Activated T-helper 17 cell treated with anti-CD3 and anti-CD28 coated beads, Interleukin-2, amount 50 U/mL, for 72 hours (primary cell): ENCODE data around the gene CUBN. TPM values are rescaled to one million over a fixed set of nuclear protein-coding genes. Genes with fewer than 3 reads are reported as not detected.
A peak's percentile ranks its signal among the peaks of the same experiment; 100 is the strongest.
"Not testable (repeated sequence)": the region's sequence is repeated elsewhere in the genome, so short reads cannot be mapped to it uniquely, and the experiment has no call there.

ENCODE experiments used
- ATAC-seq: fragments of 150-1000 bp; cut with Tn5 transposase; replicated peaks from 2 replicates; pipeline ENCODE4 v1.10.0; 2021; ENCODE audit warnings: mild to moderate bottlenecking, moderate library complexity
- H3K27ac Mint-ChIP-seq: one replicate; pipeline ENCODE4 v1.8.0; 2022; ENCODE audit warnings: mixed read lengths
- H3K27me3 Mint-ChIP-seq: one replicate; pipeline ENCODE4 v1.8.0; 2022; ENCODE audit warnings: mixed read lengths
- H3K36me3 Mint-ChIP-seq: one replicate; pipeline ENCODE4 v1.8.0; 2022; ENCODE audit warnings: low read depth, mild to moderate bottlenecking, mixed read lengths
- H3K4me1 Mint-ChIP-seq: one replicate; pipeline ENCODE4 v1.8.0; 2022; ENCODE audit warnings: mixed read lengths
- H3K4me3 Mint-ChIP-seq: one replicate; pipeline ENCODE4 v1.8.0; 2022; ENCODE audit warnings: mild to moderate bottlenecking, mixed read lengths
- H3K9me3 Mint-ChIP-seq: one replicate; pipeline ENCODE4 v1.8.0; 2022; ENCODE audit warnings: mixed read lengths
- total RNA-seq, 2 donors: library from RNA; stranded (reverse); gene quantifications; one replicate each; pipeline ENCODE4 v1.2.3, GENCODE V29; 2022

CUBN gene
- total RNA-seq, 2 donors from 2014 or later = 0.41 to 0.45 TPM

- Mint-ChIP-seq H3K27me3 (no peaks in the 10 kb centered on the region), H3K4me1 (peaks cover 7% of the 10 kb centered on the region), H3K36me3 (no peaks in the 10 kb centered on the region), H3K27ac (no peak overlapping the region), H3K4me3 (no peak overlapping the region), H3K9me3 (no peaks in the 10 kb centered on the region)
- no peak for ATAC-seq
Measured at GRCh38 chr10:16847644-16848043, 282.0 kb downstream of the CUBN start.

- no peak overlapping the region for H3K27ac Mint-ChIP-seq
Measured at GRCh38 chr10:16845248-16845647, 284.4 kb downstream of the CUBN start.

GRCh38 chr10:16843252-16843870 lies 286.2 kb downstream of the CUBN start:
- H3K27me3 Mint-ChIP-seq = no peaks in the 10 kb centered on the region
- ATAC-seq = peak; percentile 76
- H3K4me3 Mint-ChIP-seq = no peak overlapping the region
- peak overlapping the region; percentile 68 for H3K27ac Mint-ChIP-seq
- H3K36me3 Mint-ChIP-seq = no peaks in the 10 kb centered on the region
- no peaks in the 10 kb centered on the region for H3K9me3 Mint-ChIP-seq
- H3K4me1 Mint-ChIP-seq = peaks cover 7% of the 10 kb centered on the region

More at GRCh38 chr10:16845248-16845647, 284.4 kb downstream of the CUBN start:
- no peaks in the 10 kb centered on the region for H3K9me3 Mint-ChIP-seq
- ATAC-seq = no peak
- H3K4me1 Mint-ChIP-seq = peaks cover 7% of the 10 kb centered on the region
- no peak overlapping the region for H3K4me3 Mint-ChIP-seq
- no peaks in the 10 kb centered on the region for H3K27me3 Mint-ChIP-seq
- H3K36me3 Mint-ChIP-seq = no peaks in the 10 kb centered on the region

DNA sequence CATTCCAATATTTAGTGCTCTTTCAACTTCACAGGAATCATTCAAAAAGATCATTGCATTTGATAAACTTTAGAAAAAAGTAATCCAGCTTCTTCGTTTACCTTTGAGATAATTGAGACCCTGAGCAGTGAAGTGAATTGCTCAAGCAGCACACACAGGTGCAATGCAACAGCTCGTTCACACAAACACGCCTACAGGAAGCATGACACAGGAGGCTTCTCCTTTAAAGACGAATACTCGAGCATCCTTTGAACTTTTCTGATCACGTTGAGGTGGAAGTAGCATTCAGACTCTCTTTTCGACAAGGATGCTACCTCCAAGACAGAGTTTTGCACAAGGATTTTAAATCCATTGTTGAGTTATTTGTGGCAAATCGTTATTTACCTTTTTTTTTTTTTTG lies 294.4 kb downstream of the CUBN start:
- Mint-ChIP-seq H3K36me3 (no peaks in the 10 kb centered on the region), H3K27me3 (no peaks in the 10 kb centered on the region), H3K27ac (peak overlapping the region; percentile 30), H3K4me1 (peaks cover 4% of the 10 kb centered on the region), H3K9me3 (no peaks in the 10 kb centered on the region), H3K4me3 (peak overlapping the region; percentile 44)
- peak; percentile 76 for ATAC-seq

DNA sequence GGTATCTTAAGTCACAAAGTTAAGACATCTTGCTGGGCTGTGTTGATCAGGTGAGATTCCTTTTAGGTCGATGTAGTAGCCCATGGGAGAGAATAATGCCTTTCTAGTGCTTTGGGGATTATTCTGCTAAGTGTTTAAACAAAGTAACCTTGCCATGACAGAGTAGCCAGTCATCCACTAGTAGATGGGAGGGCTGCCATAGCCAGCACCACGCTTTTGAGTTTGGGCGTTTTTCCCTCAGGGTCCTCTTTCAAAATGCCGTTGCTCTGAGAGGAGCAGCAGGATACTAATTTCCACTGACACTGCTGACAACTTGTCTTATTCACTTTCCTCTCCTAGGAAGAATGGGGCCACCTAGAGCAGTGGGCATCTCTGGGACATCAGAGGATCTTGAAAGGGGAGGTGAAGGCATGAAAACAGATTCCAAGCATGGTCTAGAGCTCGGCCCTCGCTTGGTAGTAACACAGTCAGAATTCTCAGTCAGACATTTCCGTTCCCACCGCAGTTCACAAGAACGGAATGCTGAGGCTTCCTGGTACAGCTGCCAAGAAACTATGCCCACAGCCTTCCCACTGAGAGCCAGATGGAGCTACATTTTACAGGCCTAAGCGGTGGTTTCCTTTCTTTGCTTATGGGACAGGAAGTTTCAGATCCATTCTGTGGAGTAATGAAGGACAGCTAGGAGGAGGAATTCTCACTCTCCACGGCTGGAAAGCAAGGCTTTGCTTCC lies 297.1 kb downstream of the CUBN start:
- ATAC-seq = no peak
- Mint-ChIP-seq H3K36me3 (no peaks in the 10 kb centered on the region), H3K9me3 (no peaks in the 10 kb centered on the region), H3K27me3 (no peaks in the 10 kb centered on the region), H3K4me1 (peaks cover 4% of the 10 kb centered on the region), H3K4me3 (no peak overlapping the region), H3K27ac (no peak overlapping the region)

- H3K4me1 Mint-ChIP-seq = no peaks in the 10 kb centered on the region
- H3K27ac Mint-ChIP-seq = no peak overlapping the region
- no peaks in the 10 kb centered on the region for H3K9me3 Mint-ChIP-seq
- ATAC-seq = no peak
- no peaks in the 10 kb centered on the region for H3K36me3 Mint-ChIP-seq
- H3K4me3 Mint-ChIP-seq = no peak overlapping the region
- H3K27me3 Mint-ChIP-seq = no peaks in the 10 kb centered on the region
Measured at GRCh38 chr10:16828701-16829175, 300.9 kb downstream of the CUBN start.

DNA sequence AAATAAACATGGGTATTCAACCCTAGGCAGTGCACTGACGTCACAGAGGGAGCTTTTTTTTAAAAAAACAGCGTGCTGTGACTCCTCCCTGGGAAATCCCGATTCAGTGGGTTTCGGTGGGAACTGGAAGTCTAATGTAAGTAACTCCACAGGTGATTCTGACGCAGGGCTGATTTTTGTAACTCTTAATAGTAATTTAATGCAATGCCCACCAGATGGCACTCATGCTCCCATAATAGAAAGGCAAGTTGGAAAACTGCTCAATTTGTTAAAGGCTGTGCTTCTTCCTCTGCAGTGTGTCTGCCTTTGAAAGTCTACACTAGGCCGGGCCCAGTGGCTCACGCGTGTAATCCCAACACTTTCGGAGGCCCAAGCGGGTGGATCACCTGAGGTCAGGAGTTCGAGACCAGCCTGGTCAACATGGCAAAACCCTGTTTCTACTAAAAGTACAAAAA lies 301.5 kb downstream of the CUBN start:
- Mint-ChIP-seq H3K9me3 (no peaks in the 10 kb centered on the region), H3K4me3 (no peak overlapping the region), H3K4me1 (no peaks in the 10 kb centered on the region), H3K36me3 (no peaks in the 10 kb centered on the region), H3K27me3 (no peaks in the 10 kb centered on the region), H3K27ac (no peak overlapping the region)
- peak; percentile 76 for ATAC-seq

DNA sequence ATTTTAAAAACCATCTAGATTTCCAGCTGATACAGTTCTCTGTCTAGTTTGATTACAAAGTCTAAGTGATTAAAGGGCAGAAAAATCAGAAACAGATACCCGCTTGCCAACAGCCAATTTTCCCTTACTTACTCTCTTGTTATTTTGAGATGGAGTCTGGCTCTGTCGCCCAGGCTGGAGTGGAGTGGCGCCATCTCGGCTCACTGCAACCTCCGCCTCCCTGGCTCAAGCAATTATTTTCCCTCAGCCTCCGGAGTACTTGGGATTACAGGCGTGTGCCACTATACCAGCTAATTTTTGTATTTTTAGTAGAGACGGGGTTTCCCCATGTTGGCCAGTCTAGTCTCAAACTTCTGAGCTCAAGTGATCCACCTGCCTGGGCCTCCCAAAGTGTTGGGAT lies 302.1 kb downstream of the CUBN start:
- H3K36me3 Mint-ChIP-seq, H3K27me3 Mint-ChIP-seq, ATAC-seq, H3K9me3 Mint-ChIP-seq, H3K4me3 Mint-ChIP-seq, H3K4me1 Mint-ChIP-seq, H3K27ac Mint-ChIP-seq: not testable (repeated sequence)

GRCh38 chr10:16822726-16823360 lies 306.8 kb downstream of the CUBN start:
- no peak overlapping the region for H3K27ac Mint-ChIP-seq
- H3K4me1 Mint-ChIP-seq = peaks cover 4% of the 10 kb centered on the region
- H3K4me3 Mint-ChIP-seq = no peak overlapping the region
- no peaks in the 10 kb centered on the region for H3K36me3 Mint-ChIP-seq
- no peaks in the 10 kb centered on the region for H3K27me3 Mint-ChIP-seq
- ATAC-seq = no peak
- peaks cover 10% of the 10 kb centered on the region for H3K9me3 Mint-ChIP-seq

GRCh38 chr10:16822027-16822426 lies 307.6 kb downstream of the CUBN start:
- no peaks in the 10 kb centered on the region for H3K27me3 Mint-ChIP-seq
- peaks cover 4% of the 10 kb centered on the region for H3K4me1 Mint-ChIP-seq
- peaks cover 10% of the 10 kb centered on the region for H3K9me3 Mint-ChIP-seq
- no peak overlapping the region for H3K27ac Mint-ChIP-seq
- H3K36me3 Mint-ChIP-seq = peaks cover 8% of the 10 kb centered on the region
- ATAC-seq = no peak
- no peak overlapping the region for H3K4me3 Mint-ChIP-seq

GRCh38 chr10:16820421-16820820 lies 309.2 kb downstream of the CUBN start:
- no peak for ATAC-seq
- Mint-ChIP-seq H3K27me3 (no peaks in the 10 kb centered on the region), H3K9me3 (peaks cover 10% of the 10 kb centered on the region), H3K36me3 (peaks cover 8% of the 10 kb centered on the region), H3K4me1 (peaks cover 8% of the 10 kb centered on the region), H3K4me3 (no peak overlapping the region), H3K27ac (no peak overlapping the region)

GRCh38 chr10:16820018-16820417 lies 309.6 kb downstream of the CUBN start:
- Mint-ChIP-seq H3K36me3 (peaks cover 12% of the 10 kb centered on the region), H3K9me3 (peaks cover 10% of the 10 kb centered on the region), H3K27ac (no peak overlapping the region), H3K27me3 (no peaks in the 10 kb centered on the region), H3K4me3 (no peak overlapping the region), H3K4me1 (peaks cover 12% of the 10 kb centered on the region)
- ATAC-seq = no peak

- H3K36me3 Mint-ChIP-seq = peaks cover 18% of the 10 kb centered on the region
- peaks cover 10% of the 10 kb centered on the region for H3K9me3 Mint-ChIP-seq
- H3K27me3 Mint-ChIP-seq = no peaks in the 10 kb centered on the region
- peak overlapping the region; percentile 15 for H3K27ac Mint-ChIP-seq
- ATAC-seq = no peak
- H3K4me1 Mint-ChIP-seq = peaks cover 14% of the 10 kb centered on the region
- H3K4me3 Mint-ChIP-seq = peak overlapping the region; percentile 5
Measured at GRCh38 chr10:16819436-16819835, 310.2 kb downstream of the CUBN start.

DNA sequence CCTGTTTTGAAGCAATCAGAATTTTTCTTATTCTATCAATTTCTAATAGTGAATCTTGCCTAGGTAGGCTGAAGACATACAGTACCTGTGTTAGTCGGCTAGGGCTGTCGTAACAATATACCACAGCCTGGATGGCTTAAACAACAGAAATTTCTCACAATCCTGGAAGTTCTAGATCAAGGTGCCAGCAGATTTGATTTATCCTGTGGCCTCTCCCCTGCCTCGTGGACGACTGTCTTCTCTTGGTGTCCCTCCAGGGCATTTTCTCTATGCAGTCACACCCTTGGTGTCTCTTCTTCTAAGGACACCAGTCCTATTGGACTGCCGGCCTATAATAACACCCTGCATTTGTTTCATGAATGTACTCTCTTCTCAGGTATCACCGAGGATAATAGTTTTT lies 310.6 kb downstream of the CUBN start:
- Mint-ChIP-seq H3K36me3 (peaks cover 19% of the 10 kb centered on the region), H3K4me1 (peaks cover 14% of the 10 kb centered on the region), H3K27ac (peak overlapping the region; percentile 15), H3K9me3 (peaks cover 10% of the 10 kb centered on the region), H3K27me3 (no peaks in the 10 kb centered on the region), H3K4me3 (peak overlapping the region; percentile 93)
- ATAC-seq = no peak
